AG04450 (cell line): ENCODE results near the gene DHH. TPM values are rescaled to one million over a fixed set of nuclear protein-coding genes. Genes with fewer than 3 reads are reported as not detected.
"Not testable (repeated sequence)": the region's sequence is repeated elsewhere in the genome, so short reads cannot be mapped to it uniquely, and the experiment has no call there.

Source experiments
- CTCF ChIA-PET: fragments of 300-600, 350-600 bp; formaldehyde crosslinking; extraction: SDS; loops from one replicate; lab custom pipeline; 2022; ENCODE audit warnings: antibody characterized with exemption, inconsistent platforms; lab: Charles Lee
- POLR2A ChIA-PET: fragments of 350-600 bp; formaldehyde crosslinking; extraction: SDS; loops from one replicate; lab custom pipeline; 2021; ENCODE audit warnings: antibody characterized with exemption, inconsistent platforms; lab: Yijun Ruan, JAX
- DNase-seq: peaks from one replicate; pipeline ENCODE4 v3.0.0-alpha.2; 2011; ENCODE audit warnings: low read depth, low spot score
- H3K27ac ChIP-seq: one replicate; pipeline ENCODE4 v1.5.1; 2012; ENCODE audit warnings: low read depth, low read length, control low read depth
- H3K27me3 ChIP-seq: one replicate; pipeline ENCODE4 v1.6.0; 2012; ENCODE audit warnings: low read length; ENCODE audit not compliant: control insufficient read depth, insufficient read depth
- H3K4me3 ChIP-seq: 2 replicates; pipeline ENCODE4 v1.5.1; 2011; ENCODE audit warnings: mild to moderate bottlenecking, low read depth, low read length, control low read depth
- H3K9me3 ChIP-seq: 2 replicates; pipeline ENCODE4 v1.5.1; 2012; ENCODE audit warnings: low read length; ENCODE audit not compliant: control insufficient read depth, insufficient read depth
- CTCF ChIP-seq: IDR thresholded peaks from 2 replicates; pipeline ENCODE4 v1.5.1; 2011; ENCODE audit warnings: low read depth, low read length, control low read depth, inconsistent platforms
- polyA plus RNA-seq: library from polyadenylated mRNA; depleted of rRNA; stranded (reverse); fragments of >200 nt; gene quantifications from 2 replicates; pipeline ENCODE4 v1.2.3, GENCODE V29; 2011

DHH gene
- polyA plus RNA-seq, 1 experiment = not detected

DNA sequence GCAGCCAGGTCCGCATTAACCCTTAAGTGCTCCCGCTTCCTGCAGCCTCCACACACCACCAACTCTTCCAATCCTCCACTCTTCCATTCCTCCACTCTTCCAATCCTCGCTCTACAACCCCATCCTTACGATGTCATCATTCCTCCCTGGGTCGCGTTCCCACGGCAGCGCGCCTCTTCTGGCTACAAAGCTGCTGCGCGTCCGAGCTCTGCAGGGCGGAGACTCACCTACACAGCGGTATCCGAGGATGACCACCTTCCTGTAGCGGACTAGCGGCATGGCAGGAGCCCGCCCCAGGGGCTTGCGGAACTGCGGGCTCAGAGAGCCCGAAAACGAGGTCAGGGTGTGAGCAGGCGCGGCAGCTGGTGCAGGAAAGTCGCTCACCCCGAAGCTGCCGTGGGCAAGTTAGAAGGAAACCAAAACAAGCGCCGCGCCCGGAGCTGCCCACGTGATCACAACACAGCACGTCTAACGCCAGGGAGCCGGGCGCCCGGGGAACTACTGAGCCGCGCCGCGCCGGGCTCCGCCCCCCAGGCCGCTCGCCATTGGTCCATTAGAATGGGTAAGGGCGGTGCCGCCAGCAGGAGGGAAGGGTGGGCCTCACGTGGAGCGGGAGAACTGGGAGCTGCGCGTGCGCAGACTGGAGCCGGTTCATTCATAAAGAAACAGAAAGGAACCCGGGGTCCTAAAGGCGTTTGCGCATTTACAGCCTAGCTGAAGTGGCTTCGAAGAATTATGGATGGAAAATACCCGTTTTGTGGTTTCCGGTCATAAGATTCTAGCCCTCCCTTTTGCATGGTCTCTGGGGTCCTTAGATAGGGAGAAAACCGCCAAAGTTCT lies 24.9 kb downstream of the DHH start, which contains the start of gene RHEBL1:
TSS of gene RHEBL1 (minus strand) at position 473 of the 840 bp plus-strand sequence. CDS start at position 279, 194 bp downstream.
- peak within 1 kb of the TSS; percentile 70 for H3K27ac ChIP-seq
- CTCF ChIA-PET = interaction anchor here (0.5 to 2.4 kb wide), 6 partner anchors 18 to 151 kb away, joined by 3 to 23 read pairs (median 4); no protein-coding TSS in a partner anchor
- no peaks in the 10 kb centered on the region for H3K9me3 ChIP-seq
- peak within 1 kb of the TSS; percentile 82 for H3K4me3 ChIP-seq
- H3K27me3 ChIP-seq = no peaks in the 10 kb centered on the region
- DNase-seq = peak; percentile 78
- POLR2A ChIA-PET = interaction anchor here (0.5 to 1.4 kb wide), 10 partner anchors 10 to 165 kb away, joined by 3 to 26 read pairs (median 4); partner anchors contain the start of genes DDN, LMBR1L and TUBA1B
- peak; percentile 16; the same call in 1 of the 2 replicates for TF ChIP-seq CTCF

- CTCF ChIA-PET = interaction anchor here (1.6 to 2.4 kb wide), 2 partner anchors 19 to 23 kb away, joined by 5 to 23 read pairs; no protein-coding TSS in a partner anchor
- DNase-seq = no peak
- Histone ChIP-seq H3K27ac (no peak overlapping the region), H3K9me3 (no peaks in the 10 kb centered on the region), H3K27me3 (no peaks in the 10 kb centered on the region), H3K4me3 (peak overlapping the region; percentile 82)
- TF ChIP-seq CTCF = no peak
- POLR2A ChIA-PET = interaction anchor here (1.4 kb wide), 1 partner anchor 61 kb away, joined by 26 read pairs; the partner anchor contains the start of gene TUBA1B
Measured at GRCh38 chr12:49068879-49069506, 25.6 kb downstream of the DHH start.

GRCh38 chr12:49066120-49066519 lies 28.5 kb downstream of the DHH start:
- ChIA-PET POLR2A (no interaction called here), CTCF (interaction anchor here (0.8 to 5.7 kb wide), 7 partner anchors 14 to 66 kb away, joined by 3 to 69 read pairs (median 27); partner anchors contain the start of gene DHH)
- Histone ChIP-seq H3K27me3 (no peaks in the 10 kb centered on the region), H3K4me3 (no peak overlapping the region), H3K27ac (no peak overlapping the region), H3K9me3 (no peaks in the 10 kb centered on the region)
- DNase-seq = no peak
- TF ChIP-seq CTCF = no peak

- TF ChIP-seq CTCF = no peak
- Histone ChIP-seq H3K27me3 (no peaks in the 10 kb centered on the region), H3K27ac (no peak overlapping the region), H3K9me3 (no peaks in the 10 kb centered on the region), H3K4me3 (no peak overlapping the region)
- ChIA-PET POLR2A (interaction anchor here (0.7 kb wide), 1 partner anchor 30 kb away, joined by 4 read pairs; no protein-coding TSS in a partner anchor), CTCF (interaction anchor here (0.6 to 5.7 kb wide), 18 partner anchors 8 to 196 kb away, joined by 3 to 69 read pairs (median 6); partner anchors contain the start of gene DHH)
- DNase-seq = no peak
Measured at GRCh38 chr12:49064767-49065152, 29.8 kb downstream of the DHH start.

- H3K4me3 ChIP-seq, H3K9me3 ChIP-seq, H3K27me3 ChIP-seq, H3K27ac ChIP-seq, POLR2A ChIA-PET, DNase-seq: not testable (repeated sequence)
- CTCF ChIA-PET = interaction anchor here (0.6 kb wide), 1 partner anchor 27 kb away, joined by 3 read pairs; no protein-coding TSS in a partner anchor
Measured at GRCh38 chr12:49061916-49062315, 32.7 kb downstream of the DHH start.
